ENCODE data around the gene VAV2.
"Not testable (repeated sequence)": the region's sequence is repeated elsewhere in the genome, so short reads cannot be mapped to it uniquely, and the experiment has no call there.

Gene VAV2

DNA sequence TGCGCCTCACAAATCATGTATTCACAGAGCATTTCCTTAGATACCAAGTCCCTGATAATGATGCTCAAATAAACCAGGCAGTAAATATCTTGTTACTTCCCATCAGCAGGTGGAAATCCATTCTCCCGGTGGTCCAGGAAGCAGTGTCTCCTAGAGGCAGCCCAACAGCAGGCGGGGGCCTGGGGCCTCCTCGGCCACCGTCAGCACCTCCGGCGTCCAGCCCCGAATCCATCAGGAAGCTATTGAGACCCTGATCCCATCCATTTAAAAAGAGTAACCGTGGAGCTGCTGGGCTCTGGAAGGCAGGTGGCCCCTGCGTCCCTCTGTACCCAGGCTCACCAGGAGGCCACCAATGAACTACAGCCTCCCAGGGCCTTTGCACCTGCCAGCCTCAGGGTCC is 54.0 kb downstream of the VAV2 start:
- DNase-seq (ENCODE audit: low read depth in 2 of 2), result no peak

DNA sequence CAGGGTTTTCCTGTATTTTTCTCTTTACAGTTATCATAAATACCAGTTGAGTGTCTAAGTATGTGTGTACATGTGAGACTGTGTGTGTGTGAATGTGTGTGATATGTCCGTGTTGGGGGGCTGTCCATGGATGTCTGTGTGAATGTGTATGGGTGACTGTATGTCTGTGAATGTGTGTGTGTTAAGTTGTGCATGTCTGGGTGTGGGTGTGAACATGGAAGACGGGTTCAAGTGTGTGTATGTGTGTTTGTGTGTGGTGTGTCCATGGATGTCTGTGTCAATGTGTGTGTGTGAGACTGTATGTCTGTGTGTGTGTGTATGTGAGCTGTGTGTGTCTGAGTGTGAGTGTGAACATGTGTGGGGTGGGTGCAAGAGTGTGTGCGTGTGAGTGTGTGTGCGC is 55.0 kb downstream of the VAV2 start:
- no peak for DNase-seq (ENCODE audit: low read depth in 2 of 2)

DNA sequence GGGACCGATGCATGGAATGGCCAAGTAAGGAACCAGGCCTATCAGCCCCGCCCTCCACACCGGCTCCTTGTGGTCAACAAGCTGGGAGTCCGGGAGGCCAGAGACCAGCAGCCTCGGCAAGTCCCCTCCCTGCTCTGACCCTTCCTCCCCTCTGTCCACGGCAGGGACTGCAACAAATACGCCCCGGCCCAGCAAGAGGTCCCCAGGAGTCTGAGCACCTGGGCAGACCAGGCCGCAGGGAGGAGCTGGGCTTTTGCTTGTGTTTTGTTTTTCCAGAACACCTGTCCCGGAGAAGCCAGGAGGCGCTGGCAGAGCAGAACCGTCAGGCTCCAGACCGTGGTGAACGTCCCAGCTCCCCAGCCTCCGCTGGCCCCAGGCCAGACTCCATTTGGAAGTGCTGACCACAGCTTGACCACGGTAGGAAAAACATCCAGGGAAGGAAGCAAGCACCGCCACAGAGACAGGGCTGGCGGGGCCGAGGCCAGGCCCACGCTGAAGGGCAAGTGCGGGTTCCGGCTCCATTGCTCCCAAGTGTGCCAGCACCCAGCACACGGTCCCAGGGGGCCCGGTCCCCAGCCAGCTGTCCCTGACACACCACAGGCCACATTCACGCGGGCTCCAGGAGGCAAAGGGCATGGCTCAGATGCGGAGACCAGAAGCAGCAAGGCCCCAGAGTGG is 56.7 kb downstream of the VAV2 start:
- DNase-seq (ENCODE audit: low read depth in 2 of 2), result no peak

DNA sequence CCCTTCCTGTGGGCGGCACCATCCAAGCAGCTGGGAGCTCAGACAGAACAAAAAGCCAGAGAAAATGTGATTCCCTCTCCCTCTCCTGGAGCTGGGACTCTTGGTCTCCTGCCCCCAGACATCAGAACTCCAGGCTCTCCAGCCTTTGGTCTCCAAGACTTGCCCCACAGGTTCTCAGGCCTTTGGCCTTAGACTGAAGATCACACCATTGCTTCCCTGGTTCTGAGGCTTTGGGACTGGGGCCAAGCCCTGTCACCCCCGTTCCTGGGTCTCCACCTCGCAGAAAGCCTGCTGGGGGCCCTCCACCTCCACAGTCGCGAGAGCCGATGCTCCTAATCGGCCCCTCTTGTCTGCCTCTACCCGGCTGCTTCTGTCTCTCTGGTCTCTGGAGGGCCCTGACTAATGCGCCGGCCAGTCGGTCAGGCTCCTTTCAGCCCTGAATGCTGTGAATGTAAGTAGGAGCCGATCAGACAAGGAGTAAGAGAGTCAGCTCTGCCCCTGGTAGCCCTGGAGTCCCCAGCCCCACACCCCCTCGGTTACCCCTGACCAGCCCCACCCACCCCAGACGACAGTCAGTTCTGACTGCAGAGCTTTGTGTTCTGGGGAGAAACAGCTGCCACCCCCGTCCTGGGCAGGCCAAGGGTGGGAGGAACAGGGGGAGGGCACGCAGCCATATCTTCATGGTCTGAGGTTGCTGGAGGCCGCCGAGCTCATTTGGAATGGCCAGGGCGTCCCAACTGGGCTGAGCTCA is 57.5 kb downstream of the VAV2 start:
- no peak for DNase-seq (ENCODE audit: low read depth in 2 of 2)

DNA sequence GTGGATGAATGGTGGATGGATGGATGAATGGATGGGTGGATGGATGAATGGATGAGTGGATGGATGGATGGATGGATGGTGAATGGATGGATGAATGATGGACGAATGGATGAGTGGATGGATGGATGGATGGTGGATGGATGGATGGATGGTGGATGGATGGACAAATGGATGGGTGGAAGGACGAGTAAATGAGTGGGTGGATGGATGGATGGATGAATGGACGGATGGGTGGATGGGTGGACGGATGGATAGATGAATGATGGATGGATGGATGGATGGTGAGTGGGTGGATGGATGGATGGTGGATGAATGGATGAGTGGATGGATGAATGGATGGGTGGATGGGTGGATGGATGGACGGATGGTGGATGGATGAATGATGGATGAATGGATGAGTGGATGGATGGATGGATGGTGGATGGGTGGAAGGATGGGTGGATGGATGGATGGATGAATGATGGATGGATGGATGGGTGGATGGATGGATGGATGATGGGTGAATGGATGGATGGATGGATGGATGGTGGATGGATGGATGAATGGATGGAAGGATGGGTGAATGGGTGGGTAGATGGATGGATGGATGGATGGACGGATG is 58.6 kb downstream of the VAV2 start:
- DNase-seq (ENCODE audit: low read depth in 2 of 2), result no peak

DNA sequence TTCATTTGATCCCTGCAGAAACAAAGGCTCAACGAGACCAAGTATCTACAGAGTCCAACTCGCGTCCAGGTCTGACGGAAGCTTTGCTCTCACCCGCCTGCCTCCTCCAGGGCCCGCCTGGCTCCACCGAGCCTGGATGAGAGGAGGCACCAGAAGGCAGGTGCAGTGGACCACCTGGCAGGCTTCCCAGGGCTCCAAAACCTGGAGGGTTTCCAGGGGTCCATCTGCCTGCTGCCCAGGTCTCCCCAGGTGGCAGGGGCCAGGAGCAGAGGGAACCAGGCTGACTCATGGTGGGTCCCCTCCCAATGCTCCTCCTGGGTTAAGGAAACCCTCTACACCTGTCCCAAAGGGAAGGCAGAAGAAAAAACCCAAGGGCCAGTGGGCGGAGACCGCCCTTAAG is 59.5 kb downstream of the VAV2 start:
- no peak for DNase-seq (ENCODE audit: low read depth in 2 of 2)

DNA sequence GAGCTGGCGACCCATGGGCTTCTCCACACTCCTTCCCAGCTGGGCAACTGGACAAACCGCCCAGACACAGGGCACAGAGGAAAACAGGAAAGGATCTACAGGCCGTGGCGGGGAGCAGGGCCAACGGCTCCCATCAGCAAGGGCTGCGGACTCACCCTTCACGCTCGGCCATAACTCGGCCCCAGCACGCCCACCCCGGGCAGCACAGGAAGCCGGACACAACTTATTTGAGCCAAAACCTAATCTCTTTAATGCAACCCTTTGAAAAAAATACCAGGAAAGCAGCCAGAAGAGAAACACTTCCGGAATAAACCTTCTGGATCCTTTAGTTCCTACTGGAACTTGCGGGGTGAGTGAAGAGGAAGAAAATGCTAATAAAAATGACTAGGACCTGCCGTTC is 59.9 kb downstream of the VAV2 start:
- DNase-seq (ENCODE audit: low read depth in 2 of 2), result no peak

DNA sequence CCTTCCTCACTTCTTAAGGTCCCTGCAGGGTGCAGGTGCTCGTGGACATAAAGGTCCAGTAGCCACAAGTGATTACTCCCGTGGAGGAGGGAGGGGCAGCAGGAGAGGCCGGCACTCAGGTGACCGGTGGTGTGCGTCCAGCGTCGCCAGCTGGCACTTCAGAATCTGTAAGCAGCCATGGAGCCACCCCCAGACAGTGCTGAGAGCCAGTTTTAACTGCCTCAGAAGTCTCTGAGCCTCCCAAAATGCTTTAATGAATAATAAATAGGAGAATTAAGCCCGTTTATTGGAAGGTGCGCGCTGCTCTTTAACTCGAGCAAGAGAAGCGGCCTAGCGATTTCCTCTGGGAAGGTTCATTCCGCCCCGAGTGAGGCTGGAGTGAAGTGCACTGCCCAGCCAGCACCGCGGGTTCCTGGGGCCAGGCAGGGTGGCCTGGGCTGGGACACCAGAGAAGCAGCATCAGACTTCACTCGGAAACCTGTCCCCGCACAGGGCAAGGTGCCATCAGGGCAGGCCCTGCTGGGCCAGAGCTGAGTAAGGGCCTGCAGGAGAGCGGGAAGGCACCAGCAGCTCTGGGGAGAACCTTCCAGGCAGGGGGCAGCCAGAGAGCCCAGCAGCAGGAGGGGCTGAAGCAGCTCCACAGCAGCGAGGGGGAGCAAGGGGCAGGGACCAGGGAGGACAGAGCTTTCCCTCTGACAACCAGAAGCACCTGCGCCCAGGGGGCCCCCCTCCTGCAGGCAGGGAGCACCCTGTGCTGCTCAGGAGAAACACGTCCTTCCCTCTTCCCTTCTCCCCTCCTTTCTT is 61.2 kb downstream of the VAV2 start:
- DNase-seq (ENCODE audit: low read depth in 2 of 2), result no peak

DNA sequence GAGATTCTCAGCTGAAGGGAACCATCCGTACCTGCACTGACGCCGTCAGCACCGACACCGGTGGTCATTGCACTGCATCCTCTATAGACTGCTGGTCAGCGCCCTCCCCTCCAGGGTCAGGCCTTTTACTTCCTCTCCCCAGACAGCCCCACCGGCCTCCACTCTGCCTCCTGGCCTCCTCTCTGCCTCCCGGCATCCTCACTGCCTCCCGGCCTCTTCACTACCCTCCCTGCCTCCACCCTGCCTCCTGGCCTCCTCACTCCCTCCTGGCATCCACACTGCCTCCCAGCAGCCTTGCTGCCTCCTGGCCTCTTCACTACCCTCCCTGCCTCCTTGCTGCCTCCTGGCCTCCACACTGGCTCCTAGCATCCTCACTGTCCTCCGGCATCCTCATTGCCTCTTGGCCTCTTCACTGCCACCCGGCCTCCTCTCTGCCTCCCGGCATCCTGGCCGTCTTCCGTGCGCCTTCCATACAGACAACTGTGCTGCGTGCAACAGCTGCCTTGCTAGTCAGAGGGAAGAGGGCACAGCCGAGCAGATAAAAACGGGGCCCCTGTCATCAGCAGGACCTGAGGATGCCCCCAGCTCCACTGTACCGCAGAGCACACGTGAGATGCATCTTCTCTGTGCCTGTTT is 62.0 kb downstream of the VAV2 start:
- no peak for DNase-seq (ENCODE audit: low read depth in 2 of 2)

DNA sequence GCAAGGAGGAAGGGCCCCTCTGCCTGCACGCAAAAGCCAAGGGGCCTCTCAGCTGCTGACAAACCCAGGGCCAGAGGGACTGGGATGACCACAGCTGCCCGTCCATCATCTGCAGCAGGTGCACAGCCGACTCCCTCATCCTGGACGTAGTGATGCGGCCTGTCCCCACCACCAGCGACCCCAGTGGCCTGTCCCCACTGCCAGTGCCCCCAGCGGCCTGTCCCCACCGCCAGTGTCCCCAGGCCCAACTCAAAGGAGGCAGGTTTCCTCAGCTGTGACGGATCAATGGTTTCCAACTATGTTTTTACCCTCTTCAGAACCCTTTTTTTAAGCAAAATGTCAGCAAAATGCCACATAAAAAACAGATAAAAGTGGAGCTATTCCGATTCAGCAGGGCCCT is 62.5 kb downstream of the VAV2 start:
- DNase-seq (ENCODE audit: low read depth in 2 of 2), result no peak

DNA sequence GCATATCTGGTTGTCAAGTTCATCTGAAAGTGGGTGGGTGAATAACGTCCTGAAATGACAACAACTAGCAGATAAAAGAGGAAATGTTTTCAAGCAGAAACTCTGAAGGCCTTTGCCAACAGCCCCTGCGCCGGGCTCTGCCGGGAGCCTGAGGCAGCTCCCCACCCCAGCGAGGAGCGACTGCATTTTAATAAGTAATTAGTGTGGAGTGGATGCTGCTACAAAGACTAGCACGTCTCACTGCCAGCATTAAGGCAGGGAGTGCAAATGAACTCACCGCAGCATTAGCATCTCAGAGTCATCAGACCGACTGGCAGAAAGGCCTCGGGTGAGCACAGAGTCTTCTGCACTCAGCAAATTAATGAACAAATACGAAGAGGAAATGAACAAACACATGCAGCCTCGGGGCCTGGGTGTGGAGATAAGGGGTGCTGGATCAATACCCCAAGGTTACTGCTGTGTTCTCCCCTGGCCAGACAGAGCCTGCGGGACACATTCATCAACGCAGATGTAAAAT is 63.8 kb downstream of the VAV2 start:
- no peak for DNase-seq (ENCODE audit: low read depth in 2 of 2)

DNA sequence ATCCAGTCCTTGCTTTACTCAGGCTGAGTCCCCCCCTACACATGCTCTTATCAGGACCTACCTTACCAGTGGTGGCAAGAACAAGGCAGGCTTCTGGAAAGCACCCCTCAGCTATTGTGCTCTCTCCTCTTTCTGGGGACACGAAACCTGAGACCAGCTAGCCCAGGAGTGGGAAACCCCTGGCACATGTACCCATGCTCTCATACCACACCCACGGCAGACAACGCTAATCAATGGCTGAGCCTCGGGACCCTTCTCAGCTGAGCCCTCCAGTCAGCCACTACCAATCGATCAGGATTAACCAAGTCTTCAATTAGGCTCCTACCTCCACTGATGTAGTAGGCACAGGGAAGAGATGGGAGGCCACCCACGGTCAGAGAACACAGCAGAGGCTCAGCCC is 65.1 kb downstream of the VAV2 start:
- no peak for DNase-seq (ENCODE audit: low read depth in 2 of 2)

DNA sequence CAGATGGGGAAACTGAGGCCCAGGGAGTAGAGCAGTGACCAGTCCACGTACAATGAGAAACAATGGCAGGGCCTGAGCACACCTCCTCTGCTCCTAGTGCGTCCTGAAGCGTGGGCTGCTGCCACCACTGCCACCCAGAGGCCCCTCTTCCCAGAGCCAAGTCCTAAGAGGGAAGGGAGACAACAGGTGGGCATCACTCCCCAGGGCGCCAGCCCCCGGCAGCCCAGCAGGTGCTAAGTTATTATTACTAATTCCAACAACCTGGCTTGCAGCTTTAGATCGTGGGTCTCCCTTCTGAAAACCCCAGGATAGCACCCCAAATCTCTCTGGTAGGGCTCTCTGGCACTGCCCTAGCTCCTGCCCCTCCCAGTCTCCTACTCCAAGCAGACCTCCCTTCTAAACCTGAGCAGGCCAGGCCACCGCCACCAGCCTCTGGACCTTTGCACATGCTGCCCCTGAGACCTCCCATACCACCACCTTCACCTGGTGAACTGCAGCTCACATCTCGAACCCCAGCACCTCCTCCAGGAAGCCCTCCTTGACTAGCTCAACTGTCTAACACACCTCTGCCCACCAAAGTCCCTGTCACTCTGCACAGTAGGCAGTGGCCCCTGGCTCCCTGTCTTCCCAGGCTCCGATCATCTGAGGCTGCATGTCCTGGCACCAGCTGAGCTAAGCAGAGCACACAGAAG is 65.8 kb downstream of the VAV2 start:
- no peak for DNase-seq (ENCODE audit: low read depth in 2 of 2)

DNA sequence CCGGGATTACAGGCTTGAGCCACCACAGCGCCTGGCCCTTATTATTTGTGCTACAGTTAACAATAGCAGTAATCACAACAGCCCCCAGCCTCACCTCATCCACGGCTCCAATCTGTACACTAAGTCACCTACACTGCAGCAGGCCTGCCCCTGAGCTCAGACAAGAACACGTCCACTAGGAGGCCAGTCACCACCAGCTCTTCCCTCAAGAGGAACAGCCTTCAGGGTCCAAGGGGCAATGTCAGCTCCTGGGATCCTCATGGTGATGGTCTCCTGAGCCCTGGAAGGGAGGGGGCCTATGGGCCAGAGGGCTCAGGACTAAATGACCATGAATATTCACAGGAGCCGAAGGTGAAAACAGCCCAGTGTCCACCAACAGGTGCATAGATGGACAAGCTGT is 67.7 kb downstream of the VAV2 start:
- DNase-seq (ENCODE audit: low read depth in 2 of 2), result no peak

DNA sequence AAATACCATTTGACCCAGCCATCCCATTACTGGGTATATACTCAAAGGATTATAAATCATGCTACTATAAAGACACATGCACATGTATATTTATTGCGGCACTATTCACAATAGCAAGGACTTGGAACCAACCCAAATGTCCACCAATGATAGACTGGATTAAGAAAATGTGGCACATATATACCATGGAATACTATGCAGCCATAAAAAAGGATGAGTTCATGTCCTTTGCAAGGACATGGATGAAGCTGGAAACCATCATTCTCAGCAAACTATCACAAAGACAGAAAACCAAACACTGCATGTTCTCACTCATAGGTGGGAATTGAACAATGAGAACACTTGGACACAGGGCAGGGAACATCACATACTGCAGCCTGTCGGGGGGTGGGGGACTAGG is 68.5 kb downstream of the VAV2 start:
- not testable (repeated sequence) for DNase-seq (ENCODE audit: low read depth in 2 of 2)

DNA sequence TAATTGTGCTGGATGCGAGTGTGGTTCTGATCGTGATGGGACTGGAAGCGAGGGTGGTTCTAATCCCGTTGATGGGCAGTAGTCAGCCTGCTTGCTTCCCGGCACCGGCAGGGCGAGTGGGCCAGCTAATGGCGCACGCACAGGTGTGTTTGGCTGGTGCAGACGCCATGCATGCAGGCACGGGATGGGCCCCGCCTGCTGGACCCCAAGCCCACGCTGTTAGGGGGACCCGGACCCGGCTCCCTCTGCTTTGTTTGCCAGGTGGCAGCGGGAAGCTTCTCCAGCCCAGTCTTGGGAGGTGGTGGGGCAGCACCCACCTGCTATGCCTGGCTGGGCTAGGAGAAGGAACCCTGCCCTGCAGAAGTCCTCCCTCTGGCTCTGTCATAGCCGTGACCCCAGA is 70.3 kb downstream of the VAV2 start:
- no peak for DNase-seq (ENCODE audit: low read depth in 2 of 2)

DNA sequence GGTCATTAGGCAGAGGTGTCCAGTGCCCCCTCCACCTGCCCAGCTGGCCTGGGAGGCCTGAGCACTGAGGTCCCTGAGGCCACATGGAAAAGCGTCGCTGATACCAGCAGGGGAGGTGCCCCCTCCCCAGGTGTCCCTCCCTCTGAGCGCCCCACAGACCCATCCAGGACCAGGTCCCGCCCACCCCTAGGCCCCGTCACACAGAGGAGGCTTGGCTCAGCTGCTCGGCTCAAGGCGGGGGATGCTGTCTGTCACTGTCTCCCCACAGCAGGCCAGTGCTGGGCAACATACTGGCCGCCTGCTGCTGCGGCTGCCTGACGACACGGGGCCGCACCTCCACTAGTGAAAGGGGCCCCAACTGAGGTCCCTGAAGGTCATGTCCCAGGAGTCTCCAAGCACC is 71.7 kb downstream of the VAV2 start:
- DNase-seq (ENCODE audit: low read depth in 2 of 2), result no peak

DNA sequence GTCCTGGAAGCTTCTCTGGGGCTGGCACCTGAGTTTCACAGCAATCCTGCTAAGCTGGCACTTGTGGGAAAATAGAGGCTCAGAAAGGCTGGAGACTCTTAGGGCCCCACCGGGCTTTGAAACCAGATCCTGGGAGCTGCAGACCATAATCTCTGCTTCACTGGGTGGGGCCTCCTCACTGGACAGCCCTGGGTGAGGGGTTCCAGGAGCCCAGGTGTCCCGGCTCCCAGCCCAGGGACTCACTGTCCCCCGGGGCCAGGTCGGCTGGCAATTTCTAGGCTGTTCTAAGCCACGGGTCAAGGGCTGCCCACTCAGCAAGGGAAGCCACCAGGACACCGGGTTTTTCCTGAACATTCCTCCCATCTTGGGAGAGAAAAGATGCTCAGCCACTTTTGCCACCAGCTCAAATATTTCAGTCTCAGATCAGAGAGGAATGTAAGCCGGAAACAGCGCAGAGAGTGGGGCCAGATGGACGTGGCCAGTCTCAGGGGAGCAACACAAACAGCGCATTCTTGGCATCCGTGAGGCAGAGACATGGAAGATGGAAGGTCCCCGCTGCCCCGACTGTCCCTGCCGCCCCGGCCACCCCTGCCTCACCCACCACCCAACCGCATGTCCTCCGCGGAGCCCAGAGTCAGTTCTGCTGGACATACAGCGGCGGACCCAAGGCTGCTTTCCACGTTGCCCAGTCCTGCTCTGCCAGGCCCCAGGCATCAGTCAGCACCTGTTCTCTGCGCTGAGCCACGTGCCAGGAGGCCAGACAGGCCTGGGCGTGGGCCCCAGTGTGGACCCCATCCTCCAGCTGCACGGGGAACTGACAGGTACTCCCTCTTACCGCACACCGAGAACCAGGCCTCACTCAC is 72.6 kb downstream of the VAV2 start:
- no peak for DNase-seq (ENCODE audit: low read depth in 2 of 2)

DNA sequence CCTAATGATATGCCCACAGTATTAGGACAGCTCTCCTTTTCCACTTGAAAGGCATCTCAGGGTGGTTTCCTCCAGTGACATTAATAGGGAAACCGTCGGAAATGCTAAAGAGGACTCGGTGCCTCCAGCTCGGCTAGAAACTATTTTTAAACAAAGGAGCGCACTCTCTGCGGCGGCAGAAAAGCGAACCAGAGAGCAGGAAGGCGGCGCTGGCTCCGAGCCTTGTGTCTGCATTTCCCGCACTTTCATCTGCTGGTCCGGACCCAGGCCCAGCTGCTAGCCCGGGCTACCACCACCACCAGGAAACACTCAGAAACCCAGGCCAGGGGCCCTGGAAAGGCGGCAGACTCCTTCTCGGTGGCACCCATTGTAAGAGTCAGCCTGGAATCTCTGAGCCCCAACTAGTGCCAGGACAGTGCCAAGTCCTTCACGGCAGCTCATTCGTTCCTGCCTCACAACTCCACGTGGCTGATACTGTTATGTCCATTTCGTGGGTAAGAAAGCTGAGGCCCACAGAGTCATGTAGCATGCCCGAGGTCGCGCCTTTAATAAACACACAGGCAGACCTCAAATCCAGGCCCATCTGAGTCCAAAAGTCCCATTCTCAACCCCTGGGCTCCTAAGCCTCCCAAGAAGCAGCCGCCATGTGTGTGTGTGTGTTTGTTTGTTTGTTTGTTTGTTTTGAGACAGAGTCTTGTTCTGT is 73.9 kb downstream of the VAV2 start:
- no peak for DNase-seq (ENCODE audit: low read depth in 2 of 2)

DNA sequence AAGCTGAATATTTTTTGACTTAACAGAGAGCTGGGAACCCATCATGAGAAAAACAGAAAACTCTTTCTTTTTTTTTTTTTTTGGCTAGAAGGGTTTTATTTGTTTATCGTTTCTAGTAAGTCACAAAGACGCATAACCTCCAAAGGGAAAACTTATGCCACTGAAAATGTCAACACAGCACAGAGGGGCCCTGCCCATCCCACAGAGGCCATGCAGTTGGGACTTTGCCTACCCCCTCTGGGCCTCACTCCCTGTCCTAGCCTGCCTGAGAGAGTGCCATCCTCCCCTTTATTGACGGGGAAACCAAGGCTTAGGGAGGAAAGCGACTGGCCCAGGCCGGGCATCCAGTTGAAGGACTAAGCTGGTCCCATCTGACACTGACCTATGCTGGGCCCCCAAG is 74.7 kb downstream of the VAV2 start:
- DNase-seq (ENCODE audit: low read depth in 2 of 2), result no peak
